WTC11 (cell line): Measurements from ENCODE around the gene SEC61A2. TPM values are rescaled to one million over a fixed set of nuclear protein-coding genes. Genes with fewer than 3 reads are reported as not detected.

Source experiments
- ATAC-seq: fragments of 200-7000 bp; cut with Tn5 transposase; 2 replicates; pipeline ENCODE4 v1.10.0; 2021; ENCODE audit warnings: mild to moderate bottlenecking, moderate library complexity
- CTCF ChIA-PET: fragments of 300-600 bp; sonication (Branson Sonifier 250); formaldehyde crosslinking; loops from one replicate; lab custom pipeline; 2021; ENCODE audit warnings: antibody characterized with exemption; lab: Charles Lee
- POLR2A ChIA-PET: fragments of 350-600 bp; sonication (Branson Sonifier 250); formaldehyde crosslinking; loops from one replicate; lab custom pipeline; 2021; ENCODE audit warnings: antibody characterized with exemption; lab: Charles Lee
- DNase-seq: peaks from one replicate; pipeline ENCODE4 v3.0.0; 2021; ENCODE audit warnings: low spot score
- H3K27ac Mint-ChIP-seq: 2 replicates; pipeline ENCODE4 v1.8.0; 2021; ENCODE audit warnings: mixed read lengths
- H3K27me3 Mint-ChIP-seq: 2 replicates; pipeline ENCODE4 v1.8.0; 2021; ENCODE audit warnings: low read depth, mild to moderate bottlenecking, moderate library complexity, mixed read lengths
- H3K36me3 Mint-ChIP-seq: 2 replicates; pipeline ENCODE4 v1.8.0; 2021; ENCODE audit warnings: mixed read lengths
- H3K4me1 Mint-ChIP-seq: 2 replicates; pipeline ENCODE4 v1.8.0; 2022; ENCODE audit warnings: mixed read lengths
- H3K4me3 Mint-ChIP-seq: 2 replicates; pipeline ENCODE4 v1.8.0; 2021; ENCODE audit warnings: mild to moderate bottlenecking, moderate library complexity, mixed read lengths
- H3K9me3 Mint-ChIP-seq: 2 replicates; pipeline ENCODE4 v1.8.0; 2021; ENCODE audit warnings: mixed read lengths
- ATF3 ChIP-seq: sonication (generic); formaldehyde crosslinking; conservative IDR thresholded peaks from 2 replicates; pipeline ENCODE4 v1.8.1; 2022; ENCODE audit warnings: mild to moderate bottlenecking, missing genetic modification reagents
- CTCF ChIP-seq: fragments of 200-600 bp; IDR thresholded peaks from 2 replicates; pipeline ENCODE4 v1.8.0; 2022; ENCODE audit warnings: antibody characterized with exemption
- FOXK1 ChIP-seq: sonication (generic); formaldehyde crosslinking; IDR thresholded peaks from 2 replicates; pipeline ENCODE4 v1.8.0; 2022; ENCODE audit warnings: mild to moderate bottlenecking, moderate library complexity, missing genetic modification reagents
- FOXP1 ChIP-seq: sonication (generic); formaldehyde crosslinking; IDR thresholded peaks from 2 replicates; pipeline ENCODE4 v1.8.0; 2022; ENCODE audit warnings: missing genetic modification reagents, mild to moderate bottlenecking, moderate library complexity, borderline replicate concordance
- GRHL2 ChIP-seq: fragments of 250-450 bp; sonication (Bioruptor Pico); IDR thresholded peaks from 2 replicates; pipeline ENCODE4 v1.8.0; 2022; ENCODE audit warnings: mild to moderate bottlenecking, moderate library complexity; ENCODE audit not compliant: insufficient replicate concordance, severe bottlenecking
- GTF2I ChIP-seq: fragments of 250-450 bp; sonication (Bioruptor Pico); conservative IDR thresholded peaks from 2 replicates; pipeline ENCODE4 v1.4.0; 2021; ENCODE audit warnings: mild to moderate bottlenecking
- IRF2 ChIP-seq: sonication (generic); formaldehyde crosslinking; IDR thresholded peaks from 2 replicates; pipeline ENCODE4 v1.8.0; 2022; ENCODE audit warnings: low read depth, missing genetic modification reagents, borderline replicate concordance
- MXD4 ChIP-seq: fragments of 250-450 bp; sonication (Bioruptor Pico); IDR thresholded peaks from 2 replicates; pipeline ENCODE4 v1.8.0; 2021; ENCODE audit warnings: mild to moderate bottlenecking, moderate library complexity, borderline replicate concordance
- RELA ChIP-seq: sonication (generic); formaldehyde crosslinking; IDR thresholded peaks from 2 replicates; pipeline ENCODE4 v1.8.1; 2022; ENCODE audit warnings: missing genetic modification reagents, mild to moderate bottlenecking, borderline replicate concordance
- RORB ChIP-seq: fragments of 250-450 bp; sonication (Bioruptor Pico); IDR thresholded peaks from 2 replicates; pipeline ENCODE4 v1.9.0; 2021; ENCODE audit warnings: mild to moderate bottlenecking
- SMAD4 ChIP-seq: sonication (generic); formaldehyde crosslinking; IDR thresholded peaks from 2 replicates; pipeline ENCODE4 v1.8.0; 2022; ENCODE audit warnings: mild to moderate bottlenecking, missing genetic modification reagents
- SOX15 ChIP-seq: fragments of 250-450 bp; sonication (Bioruptor Pico); IDR thresholded peaks from 2 replicates; pipeline ENCODE4 v1.9.0; 2021; ENCODE audit warnings: mild to moderate bottlenecking
- SP1 ChIP-seq: sonication (generic); formaldehyde crosslinking; conservative IDR thresholded peaks from 2 replicates; pipeline ENCODE4 v1.8.1; 2022; ENCODE audit warnings: missing genetic modification reagents
- USF2 ChIP-seq: sonication (generic); formaldehyde crosslinking; IDR thresholded peaks from 2 replicates; pipeline ENCODE4 v1.8.1; 2023; ENCODE audit warnings: mild to moderate bottlenecking, missing genetic modification reagents, moderate library complexity
- ZMAT4 ChIP-seq: fragments of 250-450 bp; sonication (Bioruptor Pico); IDR thresholded peaks from 2 replicates; pipeline ENCODE4 v1.9.0; 2021; ENCODE audit warnings: mild to moderate bottlenecking
- ZNF121 ChIP-seq: sonication (generic); formaldehyde crosslinking; IDR thresholded peaks from 2 replicates; pipeline ENCODE4 v1.8.0; 2023; ENCODE audit warnings: missing genetic modification reagents
- ZNF263 ChIP-seq: sonication (generic); formaldehyde crosslinking; IDR thresholded peaks from 2 replicates; pipeline ENCODE4 v1.8.1; 2022; ENCODE audit warnings: low read depth, mild to moderate bottlenecking, moderate library complexity, missing genetic modification reagents
- ZNF532 ChIP-seq: fragments of 250-450 bp; sonication (Bioruptor Pico); IDR thresholded peaks from 2 replicates; pipeline ENCODE4 v1.9.0; 2021; ENCODE audit warnings: mild to moderate bottlenecking, borderline replicate concordance
- ZSCAN18 ChIP-seq: fragments of 250-450 bp; sonication (Bioruptor Pico); IDR thresholded peaks from 2 replicates; pipeline ENCODE4 v2.1.2; 2022; ENCODE audit warnings: mild to moderate bottlenecking, moderate library complexity
- total RNA-seq: library from RNA; stranded (reverse); gene quantifications from 3 replicates; pipeline ENCODE4 v1.2.3, GENCODE V29; 2021

Gene SEC61A2
- total RNA-seq, 1 experiment from 2014 or later, result 19.0 TPM

- TF ChIP-seq ZNF532 (CRISPR knock-in tag) (no peak), FOXP1 (no peak)
Observed at GRCh38 chr10:12164085-12164484, 34.6 kb downstream of the SEC61A2 start (continued).

- ChIA-PET CTCF (no interaction called here), POLR2A (no interaction called here)
- no peak for DNase-seq
- Mint-ChIP-seq H3K36me3 (peaks cover 41% of the 10 kb centered on the region), H3K4me1 (no peaks in the 10 kb centered on the region), H3K27me3 (no peaks in the 10 kb centered on the region), H3K27ac (peak overlapping the region; percentile 87; the same call in 1 of the 2 replicates), H3K4me3 (no peak overlapping the region), H3K9me3 (no peaks in the 10 kb centered on the region)
- no peak for TF ChIP-seq SOX15
- no peak for TF ChIP-seq GTF2I (CRISPR knock-in tag)
- no peak for TF ChIP-seq RELA
- TF ChIP-seq RORB, result no peak
- no peak for TF ChIP-seq MXD4 (CRISPR knock-in tag)
- no peak for TF ChIP-seq CTCF
- no peak for TF ChIP-seq ZNF121 (CRISPR knock-in tag)
- no peak for TF ChIP-seq USF2 (CRISPR knock-in tag)
- no peak for TF ChIP-seq ZMAT4 (CRISPR knock-in tag)
- TF ChIP-seq ZNF263 (CRISPR knock-in tag), result no peak
- TF ChIP-seq ZSCAN18 (CRISPR knock-in tag), result no peak
- no peak for TF ChIP-seq ATF3
- no peak for TF ChIP-seq FOXK1 (CRISPR knock-in tag)
- no peak for TF ChIP-seq GRHL2 (CRISPR knock-in tag)
- no peak for TF ChIP-seq SMAD4 (CRISPR knock-in tag)
- no peak for TF ChIP-seq IRF2 (CRISPR knock-in tag)
- no peak for TF ChIP-seq SP1 (CRISPR knock-in tag)
- ATAC-seq, result no peak
Observed at GRCh38 chr10:12165036-12165435, 35.6 kb downstream of the SEC61A2 start.
